Testis (tissue), 3 donors: Measurements from ENCODE around the gene MAFB. TPM values are rescaled to one million over a fixed set of nuclear protein-coding genes. Genes with fewer than 3 reads are reported as not detected.

Source experiments
- DNase-seq: peaks from one replicate; pipeline ENCODE4 v3.0.0-alpha.2; 2019
- H3K27ac ChIP-seq, 2 donors: fragments of 200-600 bp; sonication (generic); one replicate each; pipeline ENCODE4 v1.5.1; 2019
- H3K27me3 ChIP-seq: fragments of 200-600 bp; sonication (generic); one replicate; pipeline ENCODE4 v1.5.1; 2019
- H3K36me3 ChIP-seq: fragments of 200-600 bp; sonication (generic); one replicate; pipeline ENCODE4 v1.5.1; 2017; ENCODE audit warnings: low read depth; ENCODE audit errors: missing control alignments
- H3K4me1 ChIP-seq: fragments of 200-600 bp; sonication (generic); one replicate; pipeline ENCODE4 v1.5.1; 2019
- H3K4me3 ChIP-seq, 2 donors: fragments of 200-600 bp; sonication (generic); one replicate each; pipeline ENCODE4 v1.5.1; 2017 to 2019
- H3K9me3 ChIP-seq: fragments of 200-600 bp; sonication (generic); one replicate; pipeline ENCODE4 v1.5.1; 2017
- CTCF ChIP-seq, 3 experiments: fragments of 450-650 bp in 2 of 3; fragments of 200-600 bp in 1 of 3; sonication (generic) in 1 of 3; IDR thresholded peaks; one replicate each; pipeline ENCODE4 v1.5.1; 2016 to 2019; ENCODE audit warnings: antibody characterized with exemption in 3 of 3, mild to moderate bottlenecking in 2 of 3, moderate library complexity in 1 of 3
- POLR2A ChIP-seq: fragments of 450-650 bp; IDR thresholded peaks from one replicate; pipeline ENCODE4 v1.6.1; 2017; ENCODE audit warnings: antibody characterized with exemption, mild to moderate bottlenecking, moderate library complexity
- WGBS, 2 donors: methylation state at CpG; one replicate each; pipeline ENCODE4 v1.1.5; 2018; 5-methylcytosine and 5-hydroxymethylcytosine counted together
- intact Hi-C: fragments of 100-400 bp; cut with DNase I; formaldehyde crosslinking; loops from one replicate; pipeline ENCODE4 v1.15.1; 2023; ENCODE audit warnings: low total_unique reads
- polyA plus RNA-seq: library from polyadenylated mRNA; stranded (reverse); fragments of 350-450 nt; fragmentation: Illumina TruSeq; extraction: RNeasy Lipid Tissue Mini Kit (QIAGEN cat#74804); gene quantifications from one replicate; pipeline ENCODE4 v1.2.3, GENCODE V29; 2014; ENCODE audit warnings: low read depth, low replicate concordance; ENCODE audit not compliant: insufficient read depth
- total RNA-seq, 2 donors: library from RNA; depleted of rRNA; stranded (reverse); fragments of >200 nt; gene quantifications; one replicate each; pipeline ENCODE4 v1.2.3, GENCODE V29; 2016

Gene MAFB
- total and polyA plus RNA-seq, 3 donors from 2014 or later = 9.3 to 17.7 (median 11.6) TPM

- DNase-seq = no peak
Measured at GRCh38 chr20:40663991-40664880, 24.8 kb downstream of the MAFB start.

DNA sequence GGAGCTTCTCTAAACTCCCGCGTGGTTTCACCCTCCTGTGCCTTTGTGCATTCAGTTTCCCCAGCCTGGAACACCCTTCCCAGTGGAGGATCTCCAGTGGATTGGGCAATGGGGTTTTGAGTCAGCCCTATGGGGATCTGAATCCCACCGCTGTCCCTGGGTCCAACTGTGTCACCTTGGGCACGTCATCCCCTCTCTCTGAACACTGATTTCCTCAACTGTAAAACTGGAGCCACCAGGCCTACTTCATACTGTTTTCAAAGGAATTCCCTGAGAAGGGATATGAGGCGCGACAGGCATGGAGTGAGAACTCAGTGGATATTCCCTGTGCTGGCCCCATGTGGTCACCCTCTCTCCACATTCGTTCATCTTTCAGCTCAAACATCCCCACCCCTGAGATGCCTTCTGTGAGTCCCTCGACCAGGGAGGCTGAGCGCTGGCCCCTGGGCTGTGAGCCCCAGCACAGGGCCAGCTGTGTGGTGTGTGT is 25.7 kb downstream of the MAFB start:
- Histone ChIP-seq H3K4me1 (no peaks in the 10 kb centered on the region), H3K27ac (no peak overlapping the region), H3K9me3 (no peaks in the 10 kb centered on the region), H3K27me3 (no peaks in the 10 kb centered on the region), H3K4me3 (no peak overlapping the region), H3K36me3 (no peaks in the 10 kb centered on the region)
- intact Hi-C loops = no loop called here
- no peak for DNase-seq
- TF ChIP-seq POLR2A = no peak
- no peak for TF ChIP-seq CTCF (IDR thresholded peaks at IDR 0.05)
- WGBS, 2 donors = 87 to 88% methylated on average over 7 to 9 of the region's 9 CpGs

More at GRCh38 chr20:40663991-40664880, 24.8 kb downstream of the MAFB start:
- no peaks in the 10 kb centered on the region for H3K4me1 ChIP-seq
- intact Hi-C loops = no loop called here
- no peak overlapping the region for H3K4me3 ChIP-seq
- H3K36me3 ChIP-seq = no peaks in the 10 kb centered on the region
- no peak for TF ChIP-seq CTCF (IDR thresholded peaks at IDR 0.05)
- no peak for TF ChIP-seq POLR2A
- 77 to 84% methylated on average over 9 to 14 of the region's 14 CpGs for WGBS, 2 donors
- no peaks in the 10 kb centered on the region for H3K9me3 ChIP-seq
- no peak overlapping the region for H3K27ac ChIP-seq
- H3K27me3 ChIP-seq = no peaks in the 10 kb centered on the region

DNA sequence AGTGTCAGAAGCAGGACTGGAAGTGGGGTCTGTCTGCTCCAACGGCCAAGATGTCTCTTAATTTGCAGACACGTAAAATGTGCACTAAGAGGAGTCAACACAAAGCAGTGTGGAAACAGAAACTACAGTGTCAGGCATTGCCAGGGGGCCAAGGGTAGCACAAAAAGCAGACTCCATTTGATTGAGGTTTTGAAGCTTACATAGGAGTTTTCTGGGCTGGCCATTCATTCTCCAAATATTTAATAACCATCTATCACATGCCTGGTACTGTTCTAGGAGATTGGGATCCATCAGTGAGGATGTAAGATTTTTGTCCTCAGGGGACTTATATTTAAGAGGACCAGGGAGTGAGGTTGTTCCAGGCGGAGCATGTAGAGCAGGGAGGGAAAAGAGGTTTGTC is 29.5 kb downstream of the MAFB start:
- 92 to 94% methylated on average over 3 of the region's 3 CpGs for WGBS, 2 donors
- Histone ChIP-seq H3K9me3 (no peaks in the 10 kb centered on the region), H3K27me3 (no peaks in the 10 kb centered on the region), H3K27ac (no peak overlapping the region), H3K4me1 (peaks cover 5% of the 10 kb centered on the region), H3K4me3 (no peak overlapping the region), H3K36me3 (no peaks in the 10 kb centered on the region)
- no peak for TF ChIP-seq POLR2A
- intact Hi-C loops = no loop called here
- no peak for DNase-seq

- WGBS, 2 donors = 90 to 98% methylated on average over 3 of the region's 3 CpGs
- H3K9me3 ChIP-seq = no peaks in the 10 kb centered on the region
- no peaks in the 10 kb centered on the region for H3K27me3 ChIP-seq
- H3K36me3 ChIP-seq = no peaks in the 10 kb centered on the region
- H3K27ac ChIP-seq = no peak overlapping the region
- intact Hi-C loops = no loop called here
- TF ChIP-seq CTCF (IDR thresholded peaks at IDR 0.05) (no peak), POLR2A (no peak)
- no peak overlapping the region for H3K4me3 ChIP-seq
- peaks cover 7% of the 10 kb centered on the region for H3K4me1 ChIP-seq
- DNase-seq = no peak
Measured at GRCh38 chr20:40658509-40658908, 30.5 kb downstream of the MAFB start.

DNA sequence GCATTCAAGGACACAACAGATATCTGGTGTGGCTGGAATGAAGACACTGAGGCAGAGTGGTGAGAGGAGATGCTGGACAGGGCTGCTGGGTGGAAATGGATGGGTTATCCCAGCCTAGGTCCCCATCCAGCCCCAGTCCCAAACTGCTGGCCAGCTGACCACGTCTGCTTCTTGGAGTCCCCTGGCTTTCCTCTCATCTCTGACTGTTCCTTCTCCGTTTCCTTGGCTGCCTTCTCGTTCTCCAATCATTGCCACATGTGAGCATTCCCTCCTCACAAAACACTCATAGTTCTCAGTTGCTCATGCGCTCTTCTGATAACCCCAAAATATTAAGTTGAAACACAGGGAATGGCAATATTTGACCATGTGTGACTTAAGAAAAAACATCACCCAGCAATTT is 31.5 kb downstream of the MAFB start:
- Histone ChIP-seq H3K9me3 (no peaks in the 10 kb centered on the region), H3K27ac (peak overlapping the region in 1 of 2 donors; percentile 36), H3K4me3 (no peak overlapping the region), H3K27me3 (no peaks in the 10 kb centered on the region), H3K4me1 (peaks cover 7% of the 10 kb centered on the region), H3K36me3 (no peaks in the 10 kb centered on the region)
- intact Hi-C loops = no loop called here
- TF ChIP-seq CTCF (IDR thresholded peaks at IDR 0.05) (no peak), POLR2A (no peak)
- DNase-seq = peak; percentile 46
- WGBS, 2 donors = 42 to 66% methylated on average over 4 of the region's 4 CpGs
